ENCODE measurements around the gene SEPTIN6. TPM values are rescaled to one million over a fixed set of nuclear protein-coding genes. Genes with fewer than 3 reads are reported as not detected.

SEPTIN6 gene
- polyA plus RNA-seq, 2 of the 4 experiments (the other 2 are of a cell fraction), result 12.9 to 15.2 TPM

DNA sequence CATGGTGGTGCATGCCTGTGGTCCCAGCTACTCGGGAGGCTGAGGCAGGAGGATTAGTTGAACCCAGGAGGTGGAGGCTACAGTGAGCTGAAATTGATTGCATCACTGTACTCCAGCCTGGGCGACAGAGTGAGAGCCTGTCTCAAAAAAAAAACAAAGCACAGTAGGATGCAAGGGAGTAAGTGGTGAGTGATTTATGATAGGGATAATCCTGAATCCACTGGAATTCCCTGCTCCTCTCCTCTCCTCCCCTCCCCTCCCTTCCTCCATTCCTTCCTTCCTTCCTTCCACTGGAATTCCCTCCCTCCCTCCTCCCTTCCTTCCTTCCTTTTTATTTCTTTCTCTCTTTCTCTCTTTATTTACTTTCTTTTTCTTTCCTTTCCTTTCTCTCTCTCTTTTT lies 45.9 kb downstream of the SEPTIN6 start:
- H3K4me3 ChIP-seq, result no peak overlapping the region
- H3K4me1 ChIP-seq, result no peaks in the 10 kb centered on the region
- CTCF ChIA-PET, result no interaction called here
- POLR2A ChIA-PET, result no interaction called here
- ATAC-seq, result no peak
- TF ChIP-seq, protein P1, sequence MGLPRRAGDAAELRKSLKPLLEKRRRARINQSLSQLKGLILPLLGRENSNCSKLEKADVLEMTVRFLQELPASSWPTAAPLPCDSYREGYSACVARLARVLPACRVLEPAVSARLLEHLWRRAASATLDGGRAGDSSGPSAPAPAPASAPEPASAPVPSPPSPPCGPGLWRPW (IDR thresholded peaks at IDR 0.05), result no peak
- TF ChIP-seq, protein P2, sequence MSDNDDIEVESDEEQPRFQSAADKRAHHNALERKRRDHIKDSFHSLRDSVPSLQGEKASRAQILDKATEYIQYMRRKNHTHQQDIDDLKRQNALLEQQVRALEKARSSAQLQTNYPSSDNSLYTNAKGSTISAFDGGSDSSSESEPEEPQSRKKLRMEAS (IDR thresholded peaks at IDR 0.05), result no peak
- TF ChIP-seq FOSL2 (IDR thresholded peaks at IDR 0.05) (no peak), FOSL2 (CRISPR knock-in tag; IDR thresholded peaks at IDR 0.05) (no peak), HOXA7 (CRISPR knock-in tag; IDR thresholded peaks at IDR 0.05) (no peak), TFCP2L1 (CRISPR knock-in tag; IDR thresholded peaks at IDR 0.05) (no peak), PHF8 (IDR thresholded peaks at IDR 0.05; ENCODE audit: borderline replicate concordance, low read depth) (no peak), ZC3H11A (IDR thresholded peaks at IDR 0.05) (no peak), HDAC2 (IDR thresholded peaks at IDR 0.05) (no peak), NPAS2 (CRISPR knock-in tag; IDR thresholded peaks at IDR 0.05; ENCODE audit: borderline replicate concordance) (no peak), CHD4 (IDR thresholded peaks at IDR 0.05; ENCODE audit: borderline replicate concordance) (no peak), HEYL (CRISPR knock-in tag; IDR thresholded peaks at IDR 0.05) (no peak), ZNF302 (CRISPR knock-in tag; IDR thresholded peaks at IDR 0.05) (no peak)
- TF ChIP-seq, protein P3, sequence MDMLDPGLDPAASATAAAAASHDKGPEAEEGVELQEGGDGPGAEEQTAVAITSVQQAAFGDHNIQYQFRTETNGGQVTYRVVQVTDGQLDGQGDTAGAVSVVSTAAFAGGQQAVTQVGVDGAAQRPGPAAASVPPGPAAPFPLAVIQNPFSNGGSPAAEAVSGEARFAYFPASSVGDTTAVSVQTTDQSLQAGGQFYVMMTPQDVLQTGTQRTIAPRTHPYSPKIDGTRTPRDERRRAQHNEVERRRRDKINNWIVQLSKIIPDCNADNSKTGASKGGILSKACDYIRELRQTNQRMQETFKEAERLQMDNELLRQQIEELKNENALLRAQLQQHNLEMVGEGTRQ (IDR thresholded peaks at IDR 0.05), result no peak
- TF ChIP-seq, protein P4, sequence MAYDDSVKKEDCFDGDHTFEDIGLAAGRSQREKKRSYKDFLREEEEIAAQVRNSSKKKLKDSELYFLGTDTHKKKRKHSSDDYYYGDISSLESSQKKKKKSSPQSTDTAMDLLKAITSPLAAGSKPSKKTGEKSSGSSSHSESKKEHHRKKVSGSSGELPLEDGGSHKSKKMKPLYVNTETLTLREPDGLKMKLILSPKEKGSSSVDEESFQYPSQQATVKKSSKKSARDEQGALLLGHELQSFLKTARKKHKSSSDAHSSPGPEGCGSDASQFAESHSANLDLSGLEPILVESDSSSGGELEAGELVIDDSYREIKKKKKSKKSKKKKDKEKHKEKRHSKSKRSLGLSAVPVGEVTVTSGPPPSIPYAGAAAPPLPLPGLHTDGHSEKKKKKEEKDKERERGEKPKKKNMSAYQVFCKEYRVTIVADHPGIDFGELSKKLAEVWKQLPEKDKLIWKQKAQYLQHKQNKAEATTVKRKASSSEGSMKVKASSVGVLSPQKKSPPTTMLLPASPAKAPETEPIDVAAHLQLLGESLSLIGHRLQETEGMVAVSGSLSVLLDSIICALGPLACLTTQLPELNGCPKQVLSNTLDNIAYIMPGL (CRISPR knock-in tag; IDR thresholded peaks at IDR 0.05; ENCODE audit: borderline replicate concordance), result no peak
- TF ChIP-seq, protein P5, sequence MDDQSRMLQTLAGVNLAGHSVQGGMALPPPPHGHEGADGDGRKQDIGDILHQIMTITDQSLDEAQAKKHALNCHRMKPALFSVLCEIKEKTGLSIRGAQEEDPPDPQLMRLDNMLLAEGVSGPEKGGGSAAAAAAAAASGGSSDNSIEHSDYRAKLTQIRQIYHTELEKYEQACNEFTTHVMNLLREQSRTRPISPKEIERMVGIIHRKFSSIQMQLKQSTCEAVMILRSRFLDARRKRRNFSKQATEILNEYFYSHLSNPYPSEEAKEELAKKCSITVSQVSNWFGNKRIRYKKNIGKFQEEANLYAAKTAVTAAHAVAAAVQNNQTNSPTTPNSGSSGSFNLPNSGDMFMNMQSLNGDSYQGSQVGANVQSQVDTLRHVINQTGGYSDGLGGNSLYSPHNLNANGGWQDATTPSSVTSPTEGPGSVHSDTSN (IDR thresholded peaks at IDR 0.05), result no peak
- TF ChIP-seq, protein P6, sequence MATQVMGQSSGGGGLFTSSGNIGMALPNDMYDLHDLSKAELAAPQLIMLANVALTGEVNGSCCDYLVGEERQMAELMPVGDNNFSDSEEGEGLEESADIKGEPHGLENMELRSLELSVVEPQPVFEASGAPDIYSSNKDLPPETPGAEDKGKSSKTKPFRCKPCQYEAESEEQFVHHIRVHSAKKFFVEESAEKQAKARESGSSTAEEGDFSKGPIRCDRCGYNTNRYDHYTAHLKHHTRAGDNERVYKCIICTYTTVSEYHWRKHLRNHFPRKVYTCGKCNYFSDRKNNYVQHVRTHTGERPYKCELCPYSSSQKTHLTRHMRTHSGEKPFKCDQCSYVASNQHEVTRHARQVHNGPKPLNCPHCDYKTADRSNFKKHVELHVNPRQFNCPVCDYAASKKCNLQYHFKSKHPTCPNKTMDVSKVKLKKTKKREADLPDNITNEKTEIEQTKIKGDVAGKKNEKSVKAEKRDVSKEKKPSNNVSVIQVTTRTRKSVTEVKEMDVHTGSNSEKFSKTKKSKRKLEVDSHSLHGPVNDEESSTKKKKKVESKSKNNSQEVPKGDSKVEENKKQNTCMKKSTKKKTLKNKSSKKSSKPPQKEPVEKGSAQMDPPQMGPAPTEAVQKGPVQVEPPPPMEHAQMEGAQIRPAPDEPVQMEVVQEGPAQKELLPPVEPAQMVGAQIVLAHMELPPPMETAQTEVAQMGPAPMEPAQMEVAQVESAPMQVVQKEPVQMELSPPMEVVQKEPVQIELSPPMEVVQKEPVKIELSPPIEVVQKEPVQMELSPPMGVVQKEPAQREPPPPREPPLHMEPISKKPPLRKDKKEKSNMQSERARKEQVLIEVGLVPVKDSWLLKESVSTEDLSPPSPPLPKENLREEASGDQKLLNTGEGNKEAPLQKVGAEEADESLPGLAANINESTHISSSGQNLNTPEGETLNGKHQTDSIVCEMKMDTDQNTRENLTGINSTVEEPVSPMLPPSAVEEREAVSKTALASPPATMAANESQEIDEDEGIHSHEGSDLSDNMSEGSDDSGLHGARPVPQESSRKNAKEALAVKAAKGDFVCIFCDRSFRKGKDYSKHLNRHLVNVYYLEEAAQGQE (IDR thresholded peaks at IDR 0.05), result no peak
- TF ChIP-seq, protein P7, sequence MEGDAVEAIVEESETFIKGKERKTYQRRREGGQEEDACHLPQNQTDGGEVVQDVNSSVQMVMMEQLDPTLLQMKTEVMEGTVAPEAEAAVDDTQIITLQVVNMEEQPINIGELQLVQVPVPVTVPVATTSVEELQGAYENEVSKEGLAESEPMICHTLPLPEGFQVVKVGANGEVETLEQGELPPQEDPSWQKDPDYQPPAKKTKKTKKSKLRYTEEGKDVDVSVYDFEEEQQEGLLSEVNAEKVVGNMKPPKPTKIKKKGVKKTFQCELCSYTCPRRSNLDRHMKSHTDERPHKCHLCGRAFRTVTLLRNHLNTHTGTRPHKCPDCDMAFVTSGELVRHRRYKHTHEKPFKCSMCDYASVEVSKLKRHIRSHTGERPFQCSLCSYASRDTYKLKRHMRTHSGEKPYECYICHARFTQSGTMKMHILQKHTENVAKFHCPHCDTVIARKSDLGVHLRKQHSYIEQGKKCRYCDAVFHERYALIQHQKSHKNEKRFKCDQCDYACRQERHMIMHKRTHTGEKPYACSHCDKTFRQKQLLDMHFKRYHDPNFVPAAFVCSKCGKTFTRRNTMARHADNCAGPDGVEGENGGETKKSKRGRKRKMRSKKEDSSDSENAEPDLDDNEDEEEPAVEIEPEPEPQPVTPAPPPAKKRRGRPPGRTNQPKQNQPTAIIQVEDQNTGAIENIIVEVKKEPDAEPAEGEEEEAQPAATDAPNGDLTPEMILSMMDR (IDR thresholded peaks at IDR 0.05), result no peak
- H3K4me2 ChIP-seq, result no peak overlapping the region
- no peaks in the 10 kb centered on the region for H3K9me3 ChIP-seq
- 60% methylated on average over 2 of the region's 2 CpGs for WGBS (ENCODE audit: missing lambda C conversion rate)
- no peak overlapping the region for H3K27ac ChIP-seq
- DNase-seq (ENCODE audit: low read depth in 1 of 2, low spot score in 1 of 2), result no peak
- FAIRE-seq, result no peak
